K562 (cell line): ENCODE data around the gene GAD1. TPM values are rescaled to one million over a fixed set of nuclear protein-coding genes. Genes with fewer than 3 reads are reported as not detected.

Source experiments
- ARHGAP35 ChIP-seq: fragments of 450-650 bp; IDR thresholded peaks from 2 replicates; pipeline ENCODE4 v1.6.1; 2018; ENCODE audit not compliant: partially characterized antibody
- ATF1 ChIP-seq, 2 experiments: fragments of 450-650 bp in 1 of 2; IDR thresholded peaks; 2 replicates each; pipeline ENCODE4 v1.6.1; 2016; ENCODE audit warnings: missing compliant biosample characterization in 1 of 2, missing genetic modification characterization in 1 of 2
- E2F4 ChIP-seq: sonication (generic); formaldehyde crosslinking; IDR thresholded peaks from 2 replicates; pipeline ENCODE4 v1.8.0; 2022; ENCODE audit warnings: mild to moderate bottlenecking, low read depth, missing genetic modification reagents
- ELF1 ChIP-seq: fragments of 200-800 bp; sonication (Bioruptor generic); IDR thresholded peaks from 2 replicates; pipeline ENCODE4 v1.6.1; 2016; ENCODE audit warnings: missing genetic modification characterization, missing compliant biosample characterization
- FOXA1 ChIP-seq: fragments of 450-650 bp; IDR thresholded peaks from 2 replicates; pipeline ENCODE4 v1.6.1; 2016; ENCODE audit warnings: mild to moderate bottlenecking, borderline replicate concordance
- HCFC1 ChIP-seq: IDR thresholded peaks from 2 replicates; pipeline ENCODE4 v1.6.1; 2012; ENCODE audit warnings: low read depth, low read length, improper control_type of control experiment
- MAZ ChIP-seq, 2 experiments: fragments of 450-650 bp in 1 of 2; sonication (generic) in 1 of 2; formaldehyde crosslinking; IDR thresholded peaks in 1 of 2; conservative IDR thresholded peaks in 1 of 2; 2 replicates each; pipeline versions ENCODE4 v1.4.0 to v1.5.0; 2020; ENCODE audit warnings: mild to moderate bottlenecking in 1 of 2, missing genetic modification reagents in 1 of 2
- MTA1 ChIP-seq: fragments of 450-650 bp; IDR thresholded peaks from 2 replicates; pipeline ENCODE4 v1.6.1; 2017; ENCODE audit warnings: borderline replicate concordance
- MTA3 ChIP-seq: fragments of 450-650 bp; formaldehyde crosslinking; IDR thresholded peaks from 2 replicates; pipeline ENCODE4 v1.6.1; 2017; ENCODE audit warnings: mild to moderate bottlenecking, borderline replicate concordance
- NR2C1 ChIP-seq, 2 experiments: fragments of 450-650 bp; IDR thresholded peaks; 2 replicates each; pipeline ENCODE4 v1.6.1; 2017; ENCODE audit warnings: mild to moderate bottlenecking in 2 of 2, antibody characterized with exemption in 1 of 2, inconsistent platforms in 1 of 2, missing compliant biosample characterization in 1 of 2, missing genetic modification characterization in 1 of 2
- POLR2A ChIP-seq: fragments of 450-650 bp; conservative IDR thresholded peaks from 2 replicates; pipeline ENCODE4 v1.6.1; 2016
- PREB ChIP-seq: sonication (generic); formaldehyde crosslinking; IDR thresholded peaks from 2 replicates; pipeline ENCODE4 v1.8.1; 2023; ENCODE audit warnings: mild to moderate bottlenecking, missing genetic modification reagents
- RBM22 ChIP-seq: fragments of 200-400 bp; formaldehyde crosslinking; IDR thresholded peaks from 2 replicates; pipeline ENCODE4 v1.6.1; 2018; ENCODE audit warnings: low read length, low read depth; ENCODE audit not compliant: poor library complexity, severe bottlenecking
- RBM34 ChIP-seq: fragments of 200-400 bp; formaldehyde crosslinking; IDR thresholded peaks from 2 replicates; pipeline ENCODE4 v1.6.1; 2018; ENCODE audit warnings: low read length, borderline replicate concordance; ENCODE audit not compliant: insufficient read depth
- RFX1 ChIP-seq: fragments of 450-650 bp; IDR thresholded peaks from 2 replicates; pipeline ENCODE4 v1.6.1; 2016; ENCODE audit warnings: mild to moderate bottlenecking, moderate library complexity
- TCF7 ChIP-seq: sonication (generic); IDR thresholded peaks from 2 replicates; pipeline ENCODE4 v1.6.1; 2016; ENCODE audit warnings: antibody characterized with exemption, borderline replicate concordance
- TRIM28 ChIP-seq: fragments of 450-650 bp; IDR thresholded peaks from 2 replicates; pipeline ENCODE4 v1.6.1; 2017
- ZBTB26 ChIP-seq: fragments of 450-650 bp; formaldehyde crosslinking; IDR thresholded peaks from 2 replicates; pipeline ENCODE4 v1.4.0; 2022; ENCODE audit warnings: missing genetic modification characterization
- ZNF174 ChIP-seq: fragments of 250-450 bp; sonication (Bioruptor Pico); IDR thresholded peaks from 2 replicates; pipeline ENCODE4 v1.4.0; 2020; ENCODE audit warnings: mild to moderate bottlenecking
- ZNF197 ChIP-seq: fragments of 200-800 bp; sonication (Bioruptor generic); IDR thresholded peaks from 2 replicates; pipeline ENCODE4 v1.6.1; 2016; ENCODE audit warnings: low read depth, missing genetic modification characterization, missing compliant biosample characterization
- ZNF699 ChIP-seq: fragments of 250-450 bp; sonication (Bioruptor Pico); IDR thresholded peaks from 2 replicates; pipeline ENCODE4 v1.8.0; 2021; ENCODE audit warnings: mild to moderate bottlenecking, moderate library complexity; ENCODE audit not compliant: insufficient replicate concordance
- polyA plus RNA-seq, 8 experiments: library from polyadenylated mRNA; depleted of rRNA in 4 of 8; stranded (reverse) in 5 of 8; unstranded in 3 of 8; fragments of >200 nt; fragmentation: Nextera tagmentation in 2 of 8; fragmentation: Illumina TruSeq in 1 of 8; extraction: Ambion mirVana in 2 of 8; extraction: Trizol in 1 of 8; gene quantifications; 2 replicates each; pipeline versions ENCODE4 v1.2.1 to v1.2.3, GENCODE V29; 2011 to 2014; ENCODE audit warnings: inconsistent platforms in 1 of 8, missing spikeins in 1 of 8
- total RNA-seq, 7 experiments: library from RNA; depleted of rRNA in 6 of 7; stranded (reverse); fragments of >200 nt in 6 of 7; fragmentation: Illumina TruSeq in 2 of 7; extraction: Trizol in 2 of 7; gene quantifications; 2 replicates each; pipeline versions ENCODE4 v1.2.1 to v1.2.3, GENCODE V29; 2011 to 2021; ENCODE audit warnings: low replicate concordance in 1 of 7

GAD1 gene
- total and polyA plus RNA-seq, 9 of the 15 experiments (the other 6 are each of a cell fraction or from before 2014, with no cell fraction given) = 2.7 to 29.1 (median 15.7) TPM

GRCh38 chr2:170770606-170771420, 45.9 kb upstream of the GAD1 start (continued):
- TF ChIP-seq ZBTB26 (no peak), TCF7 (no peak), ZNF699 (CRISPR knock-in tag) (no peak), NR2C1 (IDR thresholded peaks at IDR 0.05) (no peak), NR2C1 (tag; IDR thresholded peaks at IDR 0.05) (no peak), FOXA1 (no peak), MTA1 (peak; percentile 65; the same call in 1 of the 2 replicates), RBM34 (no peak), HCFC1 (peak; percentile 11; the same call in 1 of the 2 replicates), POLR2A (peak; percentile 84), MAZ (CRISPR knock-in tag; conservative IDR thresholded peaks at IDR 0.05 in 1 of 2, IDR thresholded peaks at IDR 0.05 in 1 of 2) (peak; percentile 76 to 88), ZNF174 (CRISPR knock-in tag) (no peak), MTA3 (peak; percentile 92), ARHGAP35 (peak; percentile 16), ZNF197 (no peak), PREB (CRISPR knock-in tag) (no peak), ATF1 (CRISPR knock-in tag; IDR thresholded peaks at IDR 0.05) (no peak), ATF1 (tag; IDR thresholded peaks at IDR 0.05) (peak; percentile 72), ELF1 (tag) (no peak), E2F4 (CRISPR knock-in tag) (no peak), RFX1 (peak; percentile 73), TRIM28 (no peak), RBM22 (peak; percentile 67)
